Stimulated activated CD4-positive, alpha-beta T cell treated with anti-CD3 and anti-CD28 coated beads, Interleukin-15, amount 100 ng/mL, for 24 hours (primary cell): ENCODE data around the gene PPM1H.
"Not testable (repeated sequence)": the region's sequence is repeated elsewhere in the genome, so short reads cannot be mapped to it uniquely, and the experiment has no call there.

Experiments used
- DNase-seq: peaks from one replicate; pipeline ENCODE4 v3.0.0-alpha.2; 2020

The PPM1H gene

DNA sequence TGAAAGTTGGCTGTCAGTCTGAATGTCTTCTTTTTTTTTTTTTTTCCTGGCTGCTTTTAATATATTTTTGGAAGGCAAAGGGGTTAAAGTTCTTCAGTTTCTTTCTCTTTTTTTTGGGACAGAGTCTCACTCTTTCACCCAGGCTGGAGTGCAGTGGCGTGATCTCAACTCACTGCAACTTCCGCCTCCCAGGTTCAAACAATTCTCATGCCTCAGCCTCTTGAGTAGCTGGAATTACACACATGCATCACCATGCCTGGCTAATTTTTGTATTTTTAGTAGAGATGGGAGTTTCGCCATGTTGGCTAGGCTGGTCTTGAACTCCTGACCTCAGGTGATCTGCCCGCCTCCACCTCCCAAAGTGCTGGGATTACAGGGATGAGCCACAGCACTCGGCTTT lies 270.0 kb downstream of the PPM1H start:
- not testable (repeated sequence) for DNase-seq

DNA sequence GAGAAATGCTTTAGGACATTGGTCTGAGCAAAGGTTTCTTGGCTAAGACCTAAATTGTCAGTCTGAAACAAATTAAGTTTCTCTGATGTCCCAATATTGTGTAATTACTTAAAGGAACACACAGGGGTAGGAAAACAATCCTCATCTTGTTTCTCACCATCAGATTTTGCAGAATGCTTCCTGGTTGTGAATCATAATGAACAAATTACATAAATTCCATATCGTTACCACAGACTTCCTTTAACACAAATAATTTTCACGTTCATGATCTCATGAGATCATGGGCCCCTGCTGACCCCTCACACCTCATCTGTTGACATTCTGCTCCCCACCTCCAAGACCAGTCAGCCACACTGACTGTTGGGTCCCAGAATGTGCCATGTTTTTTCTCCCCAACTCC lies 274.2 kb downstream of the PPM1H start:
- DNase-seq, result no peak

DNA sequence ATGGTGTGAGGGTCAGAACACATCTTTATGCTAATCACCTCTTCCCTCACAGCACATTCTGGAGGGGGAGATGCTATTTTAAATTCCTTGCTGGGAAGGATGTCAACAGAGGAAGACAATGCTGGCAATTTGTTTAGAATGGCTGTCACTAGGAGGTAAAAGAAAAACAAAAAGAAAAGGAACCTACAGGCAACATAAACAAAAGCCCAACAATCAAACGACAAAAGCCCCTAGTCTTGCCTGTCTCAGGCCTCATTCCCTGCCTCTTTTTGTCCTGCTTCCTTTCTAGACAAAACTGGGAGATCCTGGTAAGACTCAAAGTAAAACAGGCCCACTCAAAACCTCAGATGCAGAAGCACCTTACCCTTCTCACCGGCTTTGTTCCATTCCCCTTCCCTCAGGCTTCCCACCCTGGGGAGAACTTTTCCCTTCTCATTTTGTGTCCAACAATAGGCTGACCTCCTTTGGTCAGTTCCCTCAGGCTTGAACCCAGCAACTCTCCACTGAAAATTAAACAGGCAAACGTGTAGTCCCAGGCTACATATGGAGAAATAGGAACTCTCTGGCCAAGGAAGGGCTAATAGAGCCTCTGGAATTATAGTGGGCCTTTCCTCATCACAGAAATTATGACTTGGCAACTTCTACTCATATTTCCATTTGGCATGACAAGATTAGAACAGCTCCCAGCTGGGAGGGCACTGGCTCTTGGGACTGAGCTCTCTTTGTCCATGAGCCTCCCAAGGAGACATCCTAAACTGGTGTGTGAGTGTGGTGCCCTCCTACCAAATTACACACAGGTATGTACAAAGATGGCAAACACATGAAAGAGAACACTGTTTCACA lies 275.3 kb downstream of the PPM1H start:
- DNase-seq, result no peak

DNA sequence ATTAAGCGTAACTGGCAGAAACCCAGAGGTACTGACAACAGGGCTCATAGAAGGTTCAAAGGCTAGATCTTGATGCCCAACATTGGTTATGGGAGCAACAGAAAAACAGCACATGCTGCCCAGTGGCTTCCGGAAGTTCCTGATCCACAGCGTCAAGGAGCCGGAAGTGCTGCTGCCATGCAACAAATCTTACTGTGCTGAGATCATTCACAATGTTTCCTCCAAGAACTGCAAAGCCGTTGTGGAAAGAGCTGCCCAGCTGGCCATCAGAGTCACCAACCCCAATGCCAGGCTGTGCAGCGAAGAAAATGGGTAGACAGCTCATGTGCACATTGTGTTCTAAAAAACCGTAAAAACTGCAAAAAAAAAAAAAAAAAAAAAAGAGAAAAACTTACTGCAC lies 276.0 kb downstream of the PPM1H start:
- DNase-seq, result no peak

DNA sequence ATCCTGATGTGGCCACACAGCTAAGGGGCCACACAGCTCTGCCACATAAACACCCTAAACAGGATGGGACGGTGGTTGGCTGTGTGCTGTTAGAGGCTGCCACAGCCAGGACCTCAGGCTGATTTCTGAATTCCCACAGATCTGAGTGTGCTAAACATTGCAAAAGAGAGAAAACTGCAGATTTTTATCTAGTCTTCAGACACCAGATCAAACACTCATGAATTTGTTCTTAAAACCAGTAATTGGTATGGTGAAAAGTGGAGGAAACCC lies 277.7 kb downstream of the PPM1H start:
- DNase-seq, result no peak

DNA sequence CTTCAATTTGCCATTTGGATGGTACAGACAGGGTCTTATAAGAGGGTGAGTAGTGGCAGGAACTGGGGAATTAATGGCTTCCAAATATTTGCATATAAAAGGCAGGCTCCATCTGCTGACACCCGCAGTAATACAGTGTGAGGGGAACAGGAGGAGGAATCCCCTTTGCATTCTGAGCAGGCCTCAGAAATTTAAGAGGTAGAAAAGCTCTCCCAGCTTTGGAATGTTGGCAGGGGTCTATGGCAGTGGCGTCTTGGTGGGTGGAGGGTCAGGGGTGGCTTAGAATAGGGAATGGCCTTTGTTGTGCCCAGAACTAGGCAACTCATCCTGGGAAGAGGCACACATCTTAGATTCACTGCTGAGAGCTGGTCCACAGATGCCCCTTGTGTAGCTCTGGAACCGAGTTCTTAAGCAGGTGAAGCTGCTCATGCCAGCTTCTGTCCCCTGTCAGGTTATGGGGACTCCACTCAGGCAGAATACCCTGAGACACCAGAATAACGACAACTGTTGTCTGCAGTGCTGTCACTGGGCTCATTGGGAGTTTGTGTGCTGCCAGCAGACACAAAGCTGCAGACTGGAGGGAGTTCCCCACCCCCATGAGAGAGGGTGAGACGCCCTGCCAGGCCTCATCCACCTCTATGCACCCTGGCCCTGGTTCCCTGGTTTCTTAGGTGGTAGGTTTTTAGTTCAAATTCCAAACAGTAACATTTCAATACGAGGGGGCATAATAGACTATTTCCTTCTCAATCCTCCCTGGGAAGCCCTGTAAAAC lies 278.2 kb downstream of the PPM1H start:
- DNase-seq, result no peak

DNA sequence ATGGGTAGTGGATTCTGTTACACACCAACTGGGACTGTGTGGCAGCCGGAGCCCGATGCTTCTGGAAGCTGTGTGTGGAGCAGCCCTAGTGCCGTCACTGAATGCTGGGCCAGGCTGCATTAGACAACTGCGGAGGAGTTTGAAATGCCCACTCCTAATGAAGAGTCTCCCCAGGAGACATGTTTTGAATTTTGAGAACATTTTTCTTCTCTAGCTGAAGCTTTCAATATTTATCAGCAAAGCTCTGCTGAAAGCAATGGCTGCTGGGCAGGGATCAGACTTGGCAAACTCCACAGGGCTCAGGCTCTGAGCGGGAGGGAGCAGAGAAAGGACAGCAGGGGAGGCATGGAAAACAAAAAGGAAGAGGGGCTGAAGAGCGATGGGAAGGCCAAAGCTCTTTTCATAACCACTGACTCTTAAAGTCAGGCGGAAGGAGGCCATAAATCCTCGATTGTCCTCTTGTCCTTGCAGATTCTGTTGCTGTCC lies 279.2 kb downstream of the PPM1H start:
- DNase-seq, result no peak

DNA sequence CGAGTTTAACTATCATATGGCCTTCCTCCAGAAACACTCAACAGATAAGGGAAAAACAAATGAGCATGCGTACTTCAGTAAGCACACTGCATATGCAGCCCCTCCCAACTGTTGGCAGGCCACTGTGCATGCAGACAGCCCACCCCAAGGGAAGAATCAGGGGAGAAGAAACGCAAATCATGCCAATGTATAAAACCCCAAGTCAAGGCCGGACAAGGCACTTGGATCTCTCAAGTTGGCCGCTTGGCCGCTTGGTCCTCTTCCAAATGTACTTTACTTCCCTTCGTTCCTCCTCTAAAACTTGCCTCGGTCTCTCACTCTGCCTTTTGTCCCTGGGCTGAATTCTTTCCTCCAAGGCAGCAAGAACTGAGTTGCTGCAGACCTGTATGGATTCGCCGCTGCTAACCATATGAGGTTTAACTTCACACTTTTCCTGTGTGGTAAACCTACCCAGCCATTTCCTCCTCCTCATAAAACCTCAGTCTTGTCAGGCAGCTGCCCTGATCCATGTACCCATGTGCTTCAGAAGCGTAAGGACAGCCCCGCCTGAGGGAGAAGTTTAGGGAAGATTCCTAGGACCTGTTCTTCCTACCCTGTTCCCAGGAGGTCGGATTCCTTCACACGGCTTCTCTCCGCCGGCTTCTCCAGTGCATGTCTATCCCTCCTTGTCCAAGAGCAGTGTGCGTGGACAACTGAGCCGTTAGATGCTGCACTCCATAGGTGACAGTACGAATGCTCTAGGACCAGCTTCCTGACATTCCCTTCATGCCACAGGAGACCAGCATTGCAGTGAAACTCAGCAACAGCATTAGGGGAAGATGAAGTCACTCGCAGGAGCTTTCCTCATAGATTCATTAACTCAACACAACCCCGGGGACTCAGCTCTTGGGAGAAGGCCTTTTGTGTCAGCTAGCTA lies 280.4 kb downstream of the PPM1H start:
- no peak for DNase-seq

DNA sequence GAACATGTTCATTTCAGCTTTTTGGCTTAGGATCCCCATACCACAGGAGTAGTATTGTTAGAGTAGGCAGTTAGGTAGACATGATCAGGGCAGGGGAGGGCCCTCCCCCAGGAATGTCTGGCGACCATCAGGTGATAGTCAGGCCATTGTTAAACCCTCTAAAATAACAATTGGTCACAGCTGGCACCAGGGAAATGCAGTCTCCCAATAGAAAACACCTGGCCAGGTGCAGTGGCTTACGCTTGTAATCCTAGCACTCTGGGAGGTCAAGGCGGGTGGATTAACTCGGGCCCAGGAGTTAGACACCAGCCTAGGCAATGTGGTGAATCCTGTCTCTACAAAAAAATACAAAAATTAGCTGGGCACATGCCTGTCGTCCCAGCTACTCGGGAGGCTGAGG lies 281.2 kb downstream of the PPM1H start:
- DNase-seq, result no peak

DNA sequence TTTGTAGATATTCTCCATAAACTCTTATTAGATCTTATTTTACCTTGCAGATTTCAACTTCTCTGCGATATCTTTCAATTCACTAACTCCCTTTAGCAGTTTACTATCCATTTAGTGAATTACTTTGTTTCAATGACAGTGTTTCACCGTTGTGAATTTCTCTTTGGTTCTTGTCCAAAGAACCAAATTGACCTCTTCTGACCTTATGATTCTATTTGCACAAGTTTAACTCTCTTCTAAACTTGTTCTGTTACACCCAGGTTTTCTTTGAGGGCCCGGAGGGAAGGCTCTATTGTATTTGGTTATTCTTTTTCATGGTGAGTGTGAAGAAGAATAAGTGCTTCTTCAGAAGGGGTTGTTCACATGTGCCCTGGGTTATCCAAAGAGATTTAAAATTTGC lies 281.6 kb downstream of the PPM1H start:
- no peak for DNase-seq

DNA sequence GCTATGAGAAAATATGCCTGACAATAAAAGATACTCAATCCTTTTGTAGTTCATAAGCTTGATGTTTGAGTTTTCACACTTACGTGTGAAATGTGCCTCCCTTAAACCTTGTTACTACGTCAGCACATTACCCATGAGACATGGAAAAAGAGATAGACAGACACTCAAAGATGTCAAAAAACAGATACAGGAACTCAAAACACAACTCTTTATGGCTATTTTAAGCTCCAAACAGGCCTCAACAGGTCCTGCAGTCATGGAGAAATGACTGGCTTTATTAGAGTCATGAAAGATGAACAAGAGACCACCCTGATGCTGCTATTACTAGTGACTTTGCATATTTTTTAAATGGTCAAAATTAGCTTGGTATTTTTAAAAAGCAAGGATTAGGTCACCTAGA lies 283.8 kb downstream of the PPM1H start:
- DNase-seq, result no peak

DNA sequence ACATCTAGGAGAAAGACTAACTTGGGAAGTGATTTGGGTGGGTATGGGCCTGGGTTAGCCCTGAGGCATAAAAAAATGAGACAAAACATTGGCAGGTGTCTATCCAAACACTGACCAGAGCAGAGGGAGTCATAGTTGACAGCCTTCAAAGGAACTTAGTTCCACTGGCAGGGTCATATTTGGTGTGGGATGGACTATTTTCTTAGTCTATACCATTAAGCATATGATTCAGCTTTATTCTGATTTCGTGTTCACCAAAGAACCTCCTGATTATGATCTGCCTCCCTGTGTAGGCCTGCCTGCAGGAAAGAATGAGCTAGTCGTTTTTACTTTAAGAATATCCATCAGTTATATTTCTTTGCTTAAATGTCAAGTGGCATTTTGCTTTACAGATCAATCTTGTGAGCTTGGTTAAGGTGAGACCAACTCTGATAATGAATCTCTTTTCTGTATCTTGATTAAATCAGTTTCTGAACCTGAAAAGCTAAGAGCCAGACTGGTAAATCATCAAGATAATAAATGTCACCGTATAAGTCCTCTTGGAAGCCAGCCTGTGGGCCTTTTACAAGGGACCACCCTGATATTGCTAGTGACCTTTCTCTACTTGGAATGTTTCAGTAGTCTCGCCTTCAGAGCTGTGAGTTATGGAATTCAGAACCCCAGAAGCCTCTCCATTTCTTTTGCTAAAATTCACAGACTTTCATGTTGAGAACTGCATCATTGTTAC lies 285.4 kb downstream of the PPM1H start:
- DNase-seq, result no peak

DNA sequence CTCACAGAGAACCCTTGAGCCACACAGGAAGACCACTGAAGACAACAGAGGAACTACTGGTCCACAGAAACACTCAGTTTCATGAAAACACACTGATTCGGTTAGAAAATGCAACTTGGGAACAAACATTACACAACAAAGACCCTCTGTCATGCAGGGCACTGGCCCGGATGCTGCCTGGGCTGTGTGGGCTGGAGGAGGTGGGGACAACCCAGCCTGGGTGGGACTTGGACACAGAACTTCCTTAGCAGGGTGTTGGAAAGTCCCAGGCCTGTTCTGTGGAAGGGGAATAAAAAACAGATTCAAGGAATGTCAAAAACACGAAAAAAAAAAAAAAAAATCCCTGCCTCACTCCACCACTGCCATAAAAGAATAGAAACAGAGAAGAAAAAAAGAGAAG lies 287.4 kb downstream of the PPM1H start:
- no peak for DNase-seq

DNA sequence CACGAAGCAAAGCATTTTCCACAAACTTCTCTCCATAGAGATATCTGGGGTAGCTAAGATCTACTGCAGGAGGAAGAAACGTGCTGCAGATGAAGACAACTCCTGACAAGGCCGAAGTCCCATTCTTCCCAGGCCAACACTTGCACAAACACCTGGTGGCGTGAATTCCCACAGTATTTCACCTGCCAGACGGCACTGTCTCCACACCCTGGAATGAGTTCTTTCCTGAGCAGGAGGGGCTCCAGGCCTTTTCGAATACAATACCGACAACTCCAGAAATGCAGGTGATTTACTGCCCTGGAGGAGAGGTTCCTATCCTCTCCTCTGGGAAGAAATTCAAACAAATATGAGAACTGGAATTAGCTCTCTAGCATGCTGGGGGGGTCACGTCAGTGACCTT lies 288.4 kb downstream of the PPM1H start:
- DNase-seq, result no peak

DNA sequence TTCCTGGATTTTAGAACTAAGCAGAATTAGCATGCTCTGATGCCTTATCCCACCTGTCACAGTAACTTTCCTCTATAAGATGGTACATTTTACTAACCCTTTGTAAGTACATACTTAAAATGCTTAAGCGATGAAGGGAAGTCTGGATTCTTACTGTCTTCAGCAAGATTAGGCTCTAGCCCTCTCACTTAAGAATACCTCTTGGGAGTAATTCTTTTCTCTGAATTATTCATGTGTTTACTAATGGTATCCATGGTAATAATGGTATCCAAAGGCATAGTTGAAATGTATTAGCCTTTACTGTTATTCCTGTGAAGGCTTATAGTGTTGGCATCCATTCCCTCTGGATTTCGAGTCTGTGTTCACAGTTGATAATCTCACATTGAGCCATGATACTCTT lies 291.5 kb downstream of the PPM1H start:
- DNase-seq, result no peak

DNA sequence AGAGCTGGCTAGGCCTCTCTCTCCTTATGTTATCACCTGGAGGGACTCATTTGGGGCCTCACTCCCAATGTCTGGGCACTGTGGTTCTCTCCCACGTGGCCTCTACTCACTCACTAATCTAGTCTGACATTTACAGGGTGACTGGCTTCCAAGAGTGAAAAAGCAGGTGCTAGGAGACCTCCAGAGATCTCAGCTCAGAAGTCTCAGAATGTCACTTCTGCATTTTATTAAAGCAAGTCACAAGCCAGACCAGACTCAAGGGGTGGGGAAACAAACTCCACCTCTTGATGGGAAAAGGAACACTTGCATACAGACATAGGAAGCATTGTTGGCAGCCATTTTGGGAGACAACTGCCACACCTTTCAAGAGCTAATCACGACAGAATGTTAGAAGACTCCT lies 292.5 kb downstream of the PPM1H start:
- DNase-seq, result no peak

DNA sequence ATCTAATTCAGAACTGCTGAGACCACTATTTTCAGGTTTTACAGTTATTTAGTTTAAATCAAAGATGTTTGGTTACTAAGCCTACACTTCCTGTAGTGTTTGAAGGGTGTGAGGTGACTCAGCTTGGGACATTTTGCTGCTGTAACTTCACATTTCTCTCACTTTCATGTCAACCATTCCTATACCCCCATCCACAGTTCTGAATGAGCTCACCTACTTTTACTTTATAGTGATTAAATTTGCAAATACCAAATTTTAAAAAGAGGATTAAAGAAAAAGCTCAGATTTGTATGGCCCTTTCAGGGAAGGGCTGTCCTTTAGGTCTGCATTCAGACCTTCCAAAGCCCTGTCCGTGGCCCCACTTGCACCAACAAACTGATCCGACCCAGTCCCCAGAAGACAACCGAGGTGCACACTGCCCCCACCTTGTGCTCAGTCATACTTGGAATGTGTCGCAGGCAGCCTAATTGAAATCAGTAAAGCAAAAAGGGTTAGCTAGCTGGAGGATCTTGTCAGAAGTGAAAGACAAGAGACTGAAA lies 294.0 kb downstream of the PPM1H start:
- DNase-seq, result peak; percentile 60

DNA sequence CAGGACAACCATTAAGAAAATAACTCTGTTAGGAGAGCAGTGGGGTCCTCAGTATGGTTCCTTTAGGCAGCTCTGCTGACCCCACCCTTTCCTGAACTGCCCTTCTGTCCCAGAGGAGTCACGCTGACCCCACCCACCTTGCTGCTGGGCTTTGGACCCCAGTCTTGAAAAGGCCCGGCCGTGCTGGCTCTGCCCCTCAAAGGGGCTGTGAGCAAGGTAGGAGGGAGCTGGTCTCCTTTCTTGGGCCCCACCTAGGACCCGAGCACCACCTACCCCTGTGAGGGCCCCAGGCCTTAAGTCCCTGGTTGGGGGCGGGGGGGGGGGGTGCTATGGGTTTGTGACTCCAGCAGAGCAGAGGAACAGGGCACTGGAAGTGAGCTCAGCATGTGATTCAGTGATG lies 297.3 kb downstream of the PPM1H start:
- no peak for DNase-seq

DNA sequence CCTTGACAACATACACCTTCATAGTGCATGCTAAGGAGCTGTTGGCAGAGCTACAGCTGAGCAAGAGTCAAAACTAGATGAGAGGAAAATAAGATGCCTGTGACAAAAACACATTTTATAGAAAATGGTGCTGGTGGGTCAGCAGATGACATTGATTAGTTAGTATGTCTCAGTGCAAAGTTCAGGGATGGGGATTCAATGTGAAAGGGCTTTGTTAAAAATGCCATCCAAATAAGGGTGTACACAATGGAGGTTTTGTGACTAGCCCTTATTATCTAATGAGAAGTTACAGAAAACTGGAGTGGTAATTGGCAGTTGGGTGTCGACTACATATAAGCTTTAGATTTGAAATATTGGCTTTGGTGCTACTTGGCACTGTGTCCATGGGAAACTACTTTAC lies 299.3 kb downstream of the PPM1H start:
- DNase-seq, result no peak

DNA sequence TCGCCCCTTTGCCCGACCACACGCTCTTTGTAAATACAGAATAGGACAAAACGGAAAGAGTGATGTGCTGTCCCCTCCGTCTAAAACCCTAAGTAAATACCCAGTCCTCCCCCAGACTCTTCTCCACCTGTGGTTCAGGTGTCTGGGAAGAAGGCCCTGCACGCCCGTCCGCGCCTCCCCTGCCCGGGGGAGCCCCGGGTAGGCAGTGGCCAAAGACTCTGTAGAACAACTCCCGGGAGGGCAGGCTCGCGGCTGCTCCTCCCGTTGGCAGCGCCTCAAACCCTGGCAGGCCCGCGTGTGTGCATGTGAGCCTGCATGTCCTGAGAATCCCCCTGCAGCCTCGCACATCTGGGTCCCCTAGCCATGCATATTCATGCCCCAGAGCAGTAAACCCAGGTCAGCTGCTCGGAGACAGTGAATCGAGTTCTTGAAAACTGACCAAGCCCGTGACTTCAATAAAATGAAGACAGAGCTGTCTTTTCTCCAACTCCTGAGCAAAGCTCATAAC lies 302.5 kb downstream of the PPM1H start:
- DNase-seq, result peak; percentile 16

DNA sequence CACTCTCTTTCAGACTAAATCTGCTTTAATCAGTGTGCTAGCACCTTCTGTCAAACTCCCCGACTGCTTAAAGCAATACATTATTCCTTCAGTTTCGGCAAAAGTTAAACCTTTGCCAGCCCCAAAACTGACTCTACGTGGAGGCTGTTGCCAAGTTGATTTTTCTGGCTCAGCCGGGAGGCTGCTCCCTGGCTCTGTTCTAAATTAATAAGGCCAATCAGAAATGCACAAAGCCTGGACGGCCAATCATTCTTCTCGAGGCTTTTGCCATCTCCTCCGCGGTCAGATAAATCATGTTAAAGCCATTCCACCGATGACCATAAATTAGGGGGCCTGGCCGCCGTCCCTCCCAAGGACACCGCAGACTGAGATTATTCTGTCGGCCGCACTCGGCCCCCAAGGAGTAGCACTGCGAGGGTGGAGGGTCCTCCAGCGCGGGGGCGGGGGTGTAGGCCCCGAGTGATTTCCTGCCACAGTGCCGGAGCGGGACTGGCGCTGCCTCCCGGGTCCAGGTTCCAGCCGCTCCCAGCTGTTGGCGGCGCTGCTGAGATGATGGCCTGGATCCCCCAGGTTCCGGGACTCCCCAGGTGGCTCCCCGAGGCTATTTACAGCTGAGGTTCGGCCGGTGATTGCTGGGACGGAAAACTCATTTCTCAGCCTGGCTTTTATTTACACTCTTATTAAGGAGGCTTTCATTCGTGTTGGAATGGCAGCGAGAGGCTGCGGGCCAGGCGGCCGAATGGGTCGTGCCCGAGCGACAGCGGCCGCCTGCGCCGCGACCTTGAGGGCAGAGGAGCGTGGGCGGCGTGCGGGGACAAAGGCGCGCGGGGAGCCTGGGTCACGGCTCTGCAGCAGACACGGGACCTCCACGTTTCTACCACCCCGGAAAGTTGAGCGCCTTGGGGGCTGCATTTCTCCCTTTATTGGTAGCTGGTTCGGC lies 303.2 kb downstream of the PPM1H start:
- DNase-seq, result peak; percentile 39
